ENCODE measurements around the gene PHOX2B. TPM values are rescaled to one million over a fixed set of nuclear protein-coding genes. Genes with fewer than 3 reads are reported as not detected.

Gene PHOX2B
- total and polyA plus RNA-seq, 2 of the 4 experiments (the other 2 are of a cell fraction), result not detected

DNA sequence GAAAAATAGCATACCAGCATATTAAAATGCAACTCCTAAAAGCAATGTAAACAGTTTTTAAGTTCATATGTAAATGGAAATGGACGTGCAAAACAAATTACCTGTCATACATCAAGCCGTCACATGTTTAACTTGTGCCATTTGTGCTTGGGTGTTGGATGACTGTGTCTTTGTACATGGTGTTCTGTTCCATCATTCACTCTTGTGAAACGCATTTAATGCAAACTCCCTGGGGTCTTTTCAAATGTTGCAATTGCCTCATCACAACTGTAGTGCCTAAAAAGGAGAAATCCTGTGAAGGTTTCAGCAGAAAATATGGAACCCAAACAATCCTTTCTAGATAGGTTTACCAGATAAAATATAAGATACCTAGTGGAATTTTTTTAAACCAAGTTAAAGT is 52.4 kb downstream of the PHOX2B start:
- H3K14ac ChIP-seq (replicated peaks; ENCODE audit: low read depth, low read length), result no peak overlapping the region
- no peaks in the 10 kb centered on the region for H3K9me3 ChIP-seq (ENCODE audit: control insufficient read depth, insufficient read depth, low read length)
- in situ Hi-C loops (cut with MboI; ENCODE audit: low sequenced_read_pairs) (no loop called here), dilution Hi-C loops (cut with HindIII; ENCODE audit: low sequenced_read_pairs, unreplicated experiment) (no loop called here), intact Hi-C loops (cut with micrococcal nuclease) (loop anchor here (10.0 kb wide), 1 partner anchor 589 kb away; no protein-coding TSS in a partner anchor)
- no peak overlapping the region for H3K56ac ChIP-seq (ENCODE audit: extremely low read depth, insufficient read depth, low read length)
- no peak overlapping the region for H3K23ac ChIP-seq (ENCODE audit: low read depth, low read length)
- no peaks in the 10 kb centered on the region for H3K4me1 ChIP-seq (ENCODE audit: control insufficient read depth, insufficient read depth, low read length)
- no peaks in the 10 kb centered on the region for H4K20me1 ChIP-seq (ENCODE audit: insufficient read depth, low read length)
- no peak overlapping the region for H3K4ac ChIP-seq (ENCODE audit: low read depth, low read length)
- no peak overlapping the region for H3K9ac ChIP-seq (ENCODE audit: low read depth, low read length)
- BruUV-seq (replicated peaks), result no TSS peak
- H2AK9ac ChIP-seq (replicated peaks; ENCODE audit: low read depth, low read length, poor library complexity), result no peak overlapping the region
- no peak overlapping the region for H3K18ac ChIP-seq (ENCODE audit: low read depth, low read length)
- H3K27me3 ChIP-seq (ENCODE audit: control insufficient read depth, insufficient read depth, low read length), result peaks cover 17% of the 10 kb centered on the region
- H3K36me3 ChIP-seq (ENCODE audit: control insufficient read depth, insufficient read depth, low read length), result no peaks in the 10 kb centered on the region; the same call in 1 of the 2 replicates
- WGBS, 2 experiments (ENCODE audit: extremely low coverage in 2 of 2, insufficient read length in 1 of 2), result no CpG with 5 or more reads among the region's 3 CpGs
- no peak overlapping the region for H2AFZ ChIP-seq (replicated peaks; ENCODE audit: low read length, poor library complexity)
- CTCF ChIA-PET, result no interaction called here
- no peaks in the 10 kb centered on the region for H3K9me1 ChIP-seq (ENCODE audit: insufficient read depth, low read length)
- H3K4me3 ChIP-seq (ENCODE audit: insufficient read depth, low read depth, low read length), result no peak overlapping the region
- no peak overlapping the region for H2BK15ac ChIP-seq (ENCODE audit: low read depth, low read length)
- H3K79me1 ChIP-seq (ENCODE audit: low read depth in 1 of 2, low read length in 2 of 2), result no peaks in the 10 kb centered on the region
- no peak overlapping the region for H2BK120ac ChIP-seq (ENCODE audit: low read depth, low read length)
- no peak overlapping the region for H2BK20ac ChIP-seq (ENCODE audit: low read depth, low read length)
- H2AK5ac ChIP-seq (ENCODE audit: low read depth, low read length), result no peak overlapping the region
- no peak for ATAC-seq (ENCODE audit: low read depth)
- POLR2A ChIA-PET (ENCODE audit: unreplicated experiment), result no interaction called here
- H4K8ac ChIP-seq (ENCODE audit: low read depth in 2 of 2, low read length in 2 of 2), result no peak overlapping the region
- H2BK5ac ChIP-seq (ENCODE audit: low read depth, low read length, poor library complexity, severe bottlenecking), result no peak overlapping the region
- no peak for DNase-seq
- TF ChIP-seq, protein P1, sequence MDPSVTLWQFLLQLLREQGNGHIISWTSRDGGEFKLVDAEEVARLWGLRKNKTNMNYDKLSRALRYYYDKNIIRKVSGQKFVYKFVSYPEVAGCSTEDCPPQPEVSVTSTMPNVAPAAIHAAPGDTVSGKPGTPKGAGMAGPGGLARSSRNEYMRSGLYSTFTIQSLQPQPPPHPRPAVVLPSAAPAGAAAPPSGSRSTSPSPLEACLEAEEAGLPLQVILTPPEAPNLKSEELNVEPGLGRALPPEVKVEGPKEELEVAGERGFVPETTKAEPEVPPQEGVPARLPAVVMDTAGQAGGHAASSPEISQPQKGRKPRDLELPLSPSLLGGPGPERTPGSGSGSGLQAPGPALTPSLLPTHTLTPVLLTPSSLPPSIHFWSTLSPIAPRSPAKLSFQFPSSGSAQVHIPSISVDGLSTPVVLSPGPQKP (IDR thresholded peaks at IDR 0.05; ENCODE audit: borderline replicate concordance, low read depth, low read length), result no peak
- TF ChIP-seq MAFK (IDR thresholded peaks at IDR 0.05; ENCODE audit: low read depth, low read length), result no peak
- TF ChIP-seq MAZ (IDR thresholded peaks at IDR 0.05; ENCODE audit: borderline replicate concordance, low read depth, low read length), result no peak
- no peak for TF ChIP-seq NFE2L2 (IDR thresholded peaks at IDR 0.05; ENCODE audit: low read depth, low read length)
- TF ChIP-seq FOS (IDR thresholded peaks at IDR 0.05; ENCODE audit: low read depth, low read length), result no peak
- TF ChIP-seq, protein P2, sequence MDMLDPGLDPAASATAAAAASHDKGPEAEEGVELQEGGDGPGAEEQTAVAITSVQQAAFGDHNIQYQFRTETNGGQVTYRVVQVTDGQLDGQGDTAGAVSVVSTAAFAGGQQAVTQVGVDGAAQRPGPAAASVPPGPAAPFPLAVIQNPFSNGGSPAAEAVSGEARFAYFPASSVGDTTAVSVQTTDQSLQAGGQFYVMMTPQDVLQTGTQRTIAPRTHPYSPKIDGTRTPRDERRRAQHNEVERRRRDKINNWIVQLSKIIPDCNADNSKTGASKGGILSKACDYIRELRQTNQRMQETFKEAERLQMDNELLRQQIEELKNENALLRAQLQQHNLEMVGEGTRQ (IDR thresholded peaks at IDR 0.05; ENCODE audit: low read depth, low read length), result no peak
- TF ChIP-seq BHLHE40 (IDR thresholded peaks at IDR 0.05; ENCODE audit: low read depth, low read length), result no peak
- TF ChIP-seq RFX5 (IDR thresholded peaks at IDR 0.05; ENCODE audit: low read depth, low read length), result no peak
- no peak for TF ChIP-seq CHD1 (IDR thresholded peaks at IDR 0.05; ENCODE audit: low read depth, low read length)
- TF ChIP-seq RAD21 (IDR thresholded peaks at IDR 0.05; ENCODE audit: low read length), result no peak
- TF ChIP-seq SMC3 (IDR thresholded peaks at IDR 0.05; ENCODE audit: low read depth, low read length), result no peak
- TF ChIP-seq, protein P3, sequence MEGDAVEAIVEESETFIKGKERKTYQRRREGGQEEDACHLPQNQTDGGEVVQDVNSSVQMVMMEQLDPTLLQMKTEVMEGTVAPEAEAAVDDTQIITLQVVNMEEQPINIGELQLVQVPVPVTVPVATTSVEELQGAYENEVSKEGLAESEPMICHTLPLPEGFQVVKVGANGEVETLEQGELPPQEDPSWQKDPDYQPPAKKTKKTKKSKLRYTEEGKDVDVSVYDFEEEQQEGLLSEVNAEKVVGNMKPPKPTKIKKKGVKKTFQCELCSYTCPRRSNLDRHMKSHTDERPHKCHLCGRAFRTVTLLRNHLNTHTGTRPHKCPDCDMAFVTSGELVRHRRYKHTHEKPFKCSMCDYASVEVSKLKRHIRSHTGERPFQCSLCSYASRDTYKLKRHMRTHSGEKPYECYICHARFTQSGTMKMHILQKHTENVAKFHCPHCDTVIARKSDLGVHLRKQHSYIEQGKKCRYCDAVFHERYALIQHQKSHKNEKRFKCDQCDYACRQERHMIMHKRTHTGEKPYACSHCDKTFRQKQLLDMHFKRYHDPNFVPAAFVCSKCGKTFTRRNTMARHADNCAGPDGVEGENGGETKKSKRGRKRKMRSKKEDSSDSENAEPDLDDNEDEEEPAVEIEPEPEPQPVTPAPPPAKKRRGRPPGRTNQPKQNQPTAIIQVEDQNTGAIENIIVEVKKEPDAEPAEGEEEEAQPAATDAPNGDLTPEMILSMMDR (conservative IDR thresholded peaks at IDR 0.05; ENCODE audit: low read depth, low read length), result no peak
- H4K91ac ChIP-seq (ENCODE audit: insufficient read depth, low read depth, low read length), result no peak overlapping the region
- no peak overlapping the region for H3K4me2 ChIP-seq (ENCODE audit: low read depth, low read length)
- H4K5ac ChIP-seq (ENCODE audit: low read depth, low read length), result no peak overlapping the region
- H3K27ac ChIP-seq (ENCODE audit: insufficient read depth, low read length), result no peak overlapping the region

Data from IMR-90 (cell line).